AG04449 (cell line): Measurements from ENCODE around the gene MAP2K7.

ENCODE experiments used
- CTCF ChIA-PET: fragments of 350-600 bp; formaldehyde crosslinking; extraction: SDS; loops from one replicate; lab custom pipeline; 2021; ENCODE audit warnings: antibody characterized with exemption; lab: Yijun Ruan, JAX
- POLR2A ChIA-PET: fragments of 400-600, 350-600 bp; formaldehyde crosslinking; extraction: SDS; loops from one replicate; lab custom pipeline; 2020; ENCODE audit warnings: antibody characterized with exemption, inconsistent platforms; lab: Yijun Ruan, JAX
- DNase-seq: peaks from one replicate; pipeline ENCODE4 v3.0.0-alpha.2; 2010; ENCODE audit warnings: low read depth, low spot score
- H3K4me3 ChIP-seq: 2 replicates; pipeline ENCODE4 v1.5.1; 2011; ENCODE audit warnings: low read depth, mild to moderate bottlenecking, control low read depth, low read length
- CTCF ChIP-seq: IDR thresholded peaks from one replicate; pipeline ENCODE4 v1.5.1; 2011; ENCODE audit warnings: mild to moderate bottlenecking, moderate library complexity, low read length, control low read depth, inconsistent platforms; ENCODE audit not compliant: insufficient read depth; ENCODE audit errors: missing control alignments

MAP2K7 gene

DNA sequence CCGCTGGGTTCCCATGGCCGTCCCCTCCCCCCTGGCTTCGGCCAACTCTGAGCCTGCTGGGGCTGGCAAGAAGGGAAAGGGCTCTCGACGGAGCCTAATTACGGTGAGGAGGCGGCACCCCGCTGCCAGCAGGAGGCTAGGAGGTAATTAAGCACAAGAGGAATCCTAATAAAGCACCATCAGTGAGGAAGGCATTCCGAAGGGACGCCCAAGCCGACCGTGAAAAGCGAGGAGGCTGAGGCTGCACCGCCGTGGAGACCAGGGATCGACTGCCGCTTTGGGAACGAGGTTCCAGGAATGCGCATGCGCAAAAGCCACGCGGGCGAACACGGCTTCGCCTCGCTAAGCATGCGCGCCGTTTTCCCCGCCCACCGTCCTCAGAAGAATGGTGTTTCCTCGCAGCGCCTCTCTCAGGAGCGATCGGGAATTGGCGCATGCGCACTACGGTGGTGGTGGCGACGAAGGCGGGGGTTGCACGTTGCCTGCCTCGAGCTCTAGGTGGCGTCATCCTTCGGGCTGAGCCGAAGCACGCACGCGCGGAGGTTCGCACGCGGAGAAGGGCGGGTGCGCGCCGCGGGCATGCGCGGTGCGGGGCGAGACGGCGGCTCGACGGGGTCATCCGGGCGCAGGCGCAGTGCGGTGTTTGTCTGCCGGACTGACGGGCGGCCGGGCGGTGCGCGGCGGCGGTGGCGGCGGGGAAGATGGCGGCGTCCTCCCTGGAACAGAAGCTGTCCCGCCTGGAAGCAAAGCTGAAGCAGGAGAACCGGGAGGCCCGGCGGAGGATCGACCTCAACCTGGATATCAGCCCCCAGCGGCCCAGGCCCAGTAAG, at the start of gene MAP2K7:
MAP2K7 (plus strand) TSS at position 634 of the 830 bp plus-strand sequence; CDS start at position 702, 68 bp downstream.
- ChIA-PET CTCF (interaction anchor here (0.6 to 1.9 kb wide), 15 partner anchors 9 to 969 kb away, joined by 3 to 13 read pairs (median 5); partner anchors contain the start of genes SNAPC2 and TIMM44), POLR2A (interaction anchor here (0.6 to 1.6 kb wide), 10 partner anchors 8 to 473 kb away, joined by 3 to 13 read pairs (median 4); partner anchors contain the start of genes LRRC8E, NDUFA7, RPS28 and SNAPC2)

DNA sequence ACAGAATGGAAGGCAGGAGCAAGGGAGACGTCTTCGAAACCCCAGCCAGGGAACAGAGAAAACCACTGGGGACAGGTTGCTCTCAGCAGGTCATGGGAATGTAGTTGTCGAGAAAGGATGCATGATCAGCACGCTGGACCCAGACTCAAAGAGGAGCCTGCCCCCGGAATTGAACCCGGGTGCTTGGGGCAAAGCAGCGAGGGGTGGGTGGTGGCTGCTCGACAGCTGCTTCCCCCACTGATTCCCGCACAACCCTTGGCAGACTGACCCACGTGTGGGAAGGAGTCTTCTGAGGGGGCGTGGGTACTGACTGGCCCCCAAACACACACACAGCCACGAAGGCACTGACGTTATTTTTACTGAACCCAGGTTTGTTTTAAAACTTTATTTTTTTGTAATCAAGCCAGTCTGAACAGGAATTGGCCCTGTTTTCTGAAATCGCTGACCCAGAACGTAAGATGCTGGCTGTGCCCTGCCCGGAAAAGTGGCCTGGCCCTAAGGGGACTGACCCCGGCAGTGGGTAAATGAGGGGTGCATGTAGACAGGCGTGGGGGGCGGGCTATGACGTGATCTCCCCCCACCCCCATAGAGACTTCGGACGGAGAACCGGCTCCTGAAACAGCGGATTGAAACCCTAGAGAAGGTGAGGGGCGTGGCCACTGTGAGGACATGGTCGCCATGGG, 48.1 kb upstream of the MAP2K7 start:
- TF ChIP-seq CTCF: no peak
- DNase-seq: no peak
- H3K4me3 ChIP-seq: no peak overlapping the region
- ChIA-PET CTCF (interaction anchor here (3.9 kb wide), 1 partner anchor 11 kb away, joined by 21 read pairs; no protein-coding TSS in a partner anchor), POLR2A (no interaction called here)

More for the DNA sequence above, at the start of gene MAP2K7:
- DNase-seq: peak; percentile 88
- H3K4me3 ChIP-seq: peak within 1 kb of the TSS; percentile 91
- TF ChIP-seq CTCF: peak; percentile 72

DNA sequence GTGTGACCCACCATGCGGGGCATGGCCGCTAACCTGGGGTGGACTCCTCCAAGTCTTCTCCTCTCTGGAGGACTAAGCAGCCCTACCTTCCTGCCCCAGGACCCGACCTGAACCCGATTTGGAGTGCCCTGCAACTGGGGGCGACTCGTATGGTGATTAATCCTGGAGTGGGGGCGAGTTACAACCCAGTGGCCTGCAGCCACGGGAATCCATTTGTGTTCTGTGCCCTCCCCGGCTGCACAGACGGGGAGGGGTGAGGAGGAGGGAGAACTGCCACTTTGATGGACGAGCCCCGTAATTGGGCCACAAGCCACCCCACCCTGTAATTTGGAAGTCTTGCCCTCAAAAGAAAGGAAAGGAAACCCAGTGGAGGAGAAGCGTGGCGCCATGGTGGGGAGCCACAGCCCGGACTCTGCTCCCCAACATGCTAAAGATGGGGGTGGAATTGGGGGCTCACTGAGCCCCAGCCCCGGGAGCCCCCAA, 47.5 kb upstream of the MAP2K7 start:
- CTCF ChIA-PET: interaction anchor here (3.9 to 5.9 kb wide), 2 partner anchors 11 to 12 kb away, joined by 21 to 61 read pairs; no protein-coding TSS in a partner anchor
- H3K4me3 ChIP-seq: no peak overlapping the region
- POLR2A ChIA-PET: interaction anchor here (0.6 kb wide), 1 partner anchor 47 kb away, joined by 3 read pairs; the partner anchor contains the start of gene MAP2K7
- DNase-seq: no peak
- no peak for TF ChIP-seq CTCF

DNA sequence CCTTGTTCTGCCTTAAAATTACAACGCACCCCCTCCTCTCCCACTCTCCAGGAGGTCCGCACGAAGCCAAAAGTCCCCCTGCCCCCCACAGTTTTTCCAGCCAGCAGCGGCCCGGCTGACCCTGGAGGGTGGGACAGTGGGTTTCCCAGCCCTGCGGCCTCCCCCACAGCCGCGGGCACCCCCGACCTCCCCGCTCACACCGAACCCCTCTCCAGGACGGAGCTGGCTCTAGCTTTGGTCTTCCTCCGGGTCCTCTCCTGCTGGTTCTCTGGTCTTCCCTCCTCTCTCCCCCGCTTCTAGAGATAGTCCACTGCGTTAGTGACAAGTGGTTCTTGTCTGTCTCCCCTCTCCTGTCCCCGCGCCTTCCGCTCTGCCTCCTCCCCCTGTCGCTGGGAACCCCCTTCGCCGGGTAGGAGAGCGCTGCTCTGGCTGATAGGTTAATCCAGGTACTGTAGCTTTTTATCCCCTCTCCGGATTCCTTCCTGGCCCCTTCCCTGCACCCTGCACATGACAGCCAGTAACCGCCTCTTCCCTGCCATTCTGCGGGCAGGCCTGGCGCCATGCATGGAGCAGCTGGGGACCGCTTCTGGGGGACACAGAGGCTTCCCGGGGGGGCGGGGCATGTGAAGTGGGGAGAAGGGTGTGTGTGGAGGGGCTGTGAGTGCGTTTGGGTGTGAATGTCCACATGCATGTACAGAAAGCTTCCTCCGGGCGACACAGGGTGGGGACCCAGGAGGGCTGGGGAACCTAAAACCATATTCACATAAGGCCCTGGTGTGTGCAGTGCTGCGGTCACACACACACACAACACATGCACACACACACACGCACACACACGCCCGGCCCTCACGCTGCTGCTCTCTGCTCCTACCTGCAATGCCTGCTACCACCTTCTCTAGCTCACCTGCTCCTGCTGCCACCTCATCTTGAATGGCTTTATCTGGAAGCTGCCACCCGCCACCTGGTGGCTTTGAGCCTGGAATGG, 46.7 kb upstream of the MAP2K7 start:
- no peak for DNase-seq
- no peak overlapping the region for H3K4me3 ChIP-seq
- POLR2A ChIA-PET: interaction anchor here (0.6 kb wide), 1 partner anchor 47 kb away, joined by 3 read pairs; the partner anchor contains the start of gene MAP2K7
- no peak for TF ChIP-seq CTCF
- CTCF ChIA-PET: interaction anchor here (1.4 to 5.9 kb wide), 4 partner anchors 9 to 87 kb away, joined by 3 to 61 read pairs (median 4); no protein-coding TSS in a partner anchor

DNA sequence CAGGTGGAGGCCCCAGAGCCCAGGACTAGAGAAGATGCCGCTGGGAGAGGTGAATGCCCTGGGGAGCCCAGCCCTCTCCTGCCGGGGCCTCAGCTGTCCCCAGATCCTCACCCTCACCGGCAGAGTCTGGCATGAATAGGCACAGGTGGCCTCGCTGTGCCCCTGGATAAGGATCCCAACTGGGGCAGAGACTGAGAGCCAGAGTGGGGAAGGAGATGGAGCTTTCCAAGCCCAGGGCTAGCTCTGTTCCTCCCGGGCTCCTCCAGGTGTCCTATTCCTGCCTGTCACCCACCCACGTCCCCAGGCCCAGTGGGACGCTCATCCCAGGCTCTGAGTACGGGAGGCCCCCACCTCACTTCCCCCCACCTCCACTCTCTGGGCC, 46.0 kb upstream of the MAP2K7 start:
- no peak overlapping the region for H3K4me3 ChIP-seq
- CTCF ChIA-PET: interaction anchor here (1.0 to 5.9 kb wide), 7 partner anchors 8 to 86 kb away, joined by 3 to 61 read pairs (median 3); partner anchors contain the start of gene MAP2K7
- no peak for DNase-seq
- POLR2A ChIA-PET: no interaction called here
- TF ChIP-seq CTCF: no peak
